ENCODE measurements around the gene EIF4G1.

- TF ChIP-seq POLR2A (IDR thresholded peaks at IDR 0.05; ENCODE audit: low read depth, low read length): no peak
- TF ChIP-seq POLR2AphosphoS5 (IDR thresholded peaks at IDR 0.05; ENCODE audit: low read depth, low read length): no peak
- TF ChIP-seq TAF1 (IDR thresholded peaks at IDR 0.05; ENCODE audit: low read depth, low read length): no peak
Observed at GRCh38 chr3:184361932-184362667, 47.7 kb downstream of the EIF4G1 start.
